Uterus (tissue), 2 donors: ENCODE measurements around the gene GPER1.

ENCODE experiments used
- POLR2A ChIP-seq, 2 donors: fragments of 450-650 bp; IDR thresholded peaks; one replicate each; pipeline ENCODE4 v1.6.1; 2016; ENCODE audit warnings: antibody characterized with exemption in 2 of 2, mild to moderate bottlenecking in 1 of 2, moderate library complexity in 1 of 2
- TF ChIP-seq, protein P1 (sequence below), 4 experiments: fragments of 200-600 bp in 2 of 4; fragments of 450-650 bp in 2 of 4; sonication (generic) in 2 of 4; IDR thresholded peaks; one replicate each; pipeline ENCODE4 v1.5.1; 2016 to 2019; ENCODE audit warnings: antibody characterized with exemption in 4 of 4, mild to moderate bottlenecking in 2 of 4, moderate library complexity in 1 of 4

- TF ChIP-seq, protein P1, sequence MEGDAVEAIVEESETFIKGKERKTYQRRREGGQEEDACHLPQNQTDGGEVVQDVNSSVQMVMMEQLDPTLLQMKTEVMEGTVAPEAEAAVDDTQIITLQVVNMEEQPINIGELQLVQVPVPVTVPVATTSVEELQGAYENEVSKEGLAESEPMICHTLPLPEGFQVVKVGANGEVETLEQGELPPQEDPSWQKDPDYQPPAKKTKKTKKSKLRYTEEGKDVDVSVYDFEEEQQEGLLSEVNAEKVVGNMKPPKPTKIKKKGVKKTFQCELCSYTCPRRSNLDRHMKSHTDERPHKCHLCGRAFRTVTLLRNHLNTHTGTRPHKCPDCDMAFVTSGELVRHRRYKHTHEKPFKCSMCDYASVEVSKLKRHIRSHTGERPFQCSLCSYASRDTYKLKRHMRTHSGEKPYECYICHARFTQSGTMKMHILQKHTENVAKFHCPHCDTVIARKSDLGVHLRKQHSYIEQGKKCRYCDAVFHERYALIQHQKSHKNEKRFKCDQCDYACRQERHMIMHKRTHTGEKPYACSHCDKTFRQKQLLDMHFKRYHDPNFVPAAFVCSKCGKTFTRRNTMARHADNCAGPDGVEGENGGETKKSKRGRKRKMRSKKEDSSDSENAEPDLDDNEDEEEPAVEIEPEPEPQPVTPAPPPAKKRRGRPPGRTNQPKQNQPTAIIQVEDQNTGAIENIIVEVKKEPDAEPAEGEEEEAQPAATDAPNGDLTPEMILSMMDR (IDR thresholded peaks at IDR 0.05), result no peak
- TF ChIP-seq POLR2A (IDR thresholded peaks at IDR 0.05), result no peak
Observed at GRCh38 chr7:1130021-1130990, 42.4 kb downstream of the GPER1 start.
